ENCODE results near the gene NIPAL4. TPM values are rescaled to one million over a fixed set of nuclear protein-coding genes. Genes with fewer than 3 reads are reported as not detected.
"Not testable (repeated sequence)": the region's sequence is repeated elsewhere in the genome, so short reads cannot be mapped to it uniquely, and the experiment has no call there.

The NIPAL4 gene
- total RNA-seq: 100 to 1,000 TPM in 1 of 4 donors, 10 to 100 TPM in 3; 74.1 to 130 (median 82.1) TPM

- no peak for DNase-seq (ENCODE audit: low spot score in 2 of 2)
- 3 to 5% methylated on average over 31 to 45 of the region's 54 CpGs for WGBS, 2 donors
- peak within 1 kb of the TSS; percentile 16 for H3K4me3 ChIP-seq (ENCODE audit: low read depth, poor library complexity, severe bottlenecking)
- TF ChIP-seq CTCF (IDR thresholded peaks at IDR 0.05) (no peak), POLR2A (IDR thresholded peaks at IDR 0.05) (no peak)
- intact Hi-C loops (cut with DNase I; ENCODE audit: low total_unique reads): no loop called here
Measured at GRCh38 chr5:157459715-157460599, at the start of gene NIPAL4. NIPAL4 (plus strand) TSS chr5:157460213; CDS start chr5:157460321, 108 bp downstream.

- intact Hi-C loops (cut with DNase I; ENCODE audit: low total_unique reads): no loop called here
- no peak for TF ChIP-seq POLR2A (IDR thresholded peaks at IDR 0.05)
- no peak for TF ChIP-seq CTCF (IDR thresholded peaks at IDR 0.05)
- no peak for DNase-seq (ENCODE audit: low spot score in 2 of 2)
- no peak overlapping the region for H3K4me3 ChIP-seq (ENCODE audit: low read depth, poor library complexity, severe bottlenecking)
Measured at GRCh38 chr5:157415838-157416237, 44.2 kb upstream of the NIPAL4 start.

GRCh38 chr5:157419521-157419920 lies 40.5 kb upstream of the NIPAL4 start:
- WGBS, 2 donors: 95 to 97% methylated on average over 14 to 22 of the region's 30 CpGs
- DNase-seq (ENCODE audit: low spot score in 2 of 2); intact Hi-C loops (cut with DNase I; ENCODE audit: low total_unique reads); H3K4me3 ChIP-seq (ENCODE audit: low read depth, poor library complexity, severe bottlenecking): not testable (repeated sequence)

GRCh38 chr5:157429920-157430319 lies 30.1 kb upstream of the NIPAL4 start:
- intact Hi-C loops (cut with DNase I; ENCODE audit: low total_unique reads): loop anchor here (5.0 kb wide), 1 partner anchor 47 kb away; no protein-coding TSS in a partner anchor
- 96 to 97% methylated on average over 5 of the region's 5 CpGs for WGBS, 2 donors
- not testable (repeated sequence) for H3K4me3 ChIP-seq (ENCODE audit: low read depth, poor library complexity, severe bottlenecking); DNase-seq (ENCODE audit: low spot score in 2 of 2)

GRCh38 chr5:157431544-157432200 lies 28.3 kb upstream of the NIPAL4 start:
- WGBS, 2 donors: 32 to 41% methylated on average over 4 of the region's 4 CpGs
- intact Hi-C loops (cut with DNase I; ENCODE audit: low total_unique reads): loop anchor here (5.0 kb wide), 1 partner anchor 46 kb away; no protein-coding TSS in a partner anchor
- no peak overlapping the region for H3K4me3 ChIP-seq (ENCODE audit: low read depth, poor library complexity, severe bottlenecking)
- no peak for TF ChIP-seq POLR2A (IDR thresholded peaks at IDR 0.05)
- TF ChIP-seq CTCF (IDR thresholded peaks at IDR 0.05): no peak
- DNase-seq (ENCODE audit: low spot score in 2 of 2): no peak

GRCh38 chr5:157434096-157434495 lies 25.9 kb upstream of the NIPAL4 start:
- TF ChIP-seq POLR2A (IDR thresholded peaks at IDR 0.05) (no peak), CTCF (IDR thresholded peaks at IDR 0.05) (no peak)
- no peak overlapping the region for H3K4me3 ChIP-seq (ENCODE audit: low read depth, poor library complexity, severe bottlenecking)
- no peak for DNase-seq (ENCODE audit: low spot score in 2 of 2)
- WGBS, 2 donors: 90% methylated on average over 4 of the region's 4 CpGs
- intact Hi-C loops (cut with DNase I; ENCODE audit: low total_unique reads): loop anchor here (5.0 kb wide), 1 partner anchor 43 kb away; no protein-coding TSS in a partner anchor

Data from lower leg skin (tissue), 4 donors.